Nephron (organoid): ENCODE measurements around the gene FSTL5.

Experiments
- H3K27ac Mint-ChIP-seq, 3 experiments: 2 replicates each; pipeline ENCODE4 v1.8.0; 2020; ENCODE audit warnings: mixed read lengths in 3 of 3, mild to moderate bottlenecking in 2 of 3, moderate library complexity in 1 of 3
- H3K27me3 Mint-ChIP-seq: 2 replicates; pipeline ENCODE4 v1.8.0; 2021; ENCODE audit warnings: low read depth, mild to moderate bottlenecking, moderate library complexity, mixed read lengths
- H3K36me3 Mint-ChIP-seq: 2 replicates; pipeline ENCODE4 v1.8.0; 2020; ENCODE audit warnings: low read depth, mixed read lengths
- H3K4me1 Mint-ChIP-seq: 2 replicates; pipeline ENCODE4 v1.8.0; 2020; ENCODE audit warnings: mixed read lengths
- H3K4me3 Mint-ChIP-seq, 3 experiments: 2 replicates each; pipeline ENCODE4 v1.8.0; 2020; ENCODE audit warnings: mild to moderate bottlenecking in 3 of 3, mixed read lengths in 3 of 3, moderate library complexity in 2 of 3
- H3K9me3 Mint-ChIP-seq: 2 replicates; pipeline ENCODE4 v1.8.0; 2020; ENCODE audit warnings: mixed read lengths
- CTCF ChIP-seq, 3 experiments: fragments of 200-600 bp; sonication (generic); IDR thresholded peaks; one replicate each; pipeline ENCODE4 v1.5.0; 2021; ENCODE audit warnings: antibody characterized with exemption in 3 of 3; ENCODE audit not compliant: unreplicated experiment in 3 of 3

Gene FSTL5

DNA sequence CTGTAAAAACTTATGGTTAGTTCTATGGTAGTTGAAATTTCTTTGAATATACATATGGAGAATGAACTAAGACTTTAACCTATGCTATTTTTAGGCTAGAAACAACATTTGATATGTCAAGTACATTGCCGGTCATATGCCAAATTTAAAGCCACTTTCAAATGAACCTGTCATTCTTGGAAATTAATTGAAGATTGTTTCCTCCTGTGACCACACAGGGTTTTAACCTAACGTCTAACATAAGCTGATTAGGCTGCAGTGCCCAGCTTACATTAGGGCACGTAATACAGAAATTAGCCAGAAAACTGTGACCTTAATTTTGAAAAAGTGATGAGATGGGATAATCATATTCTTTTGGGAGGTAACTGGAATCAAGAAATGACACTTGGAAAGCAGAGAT, 645.9 kb downstream of the FSTL5 start:
- no peak for TF ChIP-seq CTCF (IDR thresholded peaks at IDR 0.05; ENCODE audit: unreplicated experiment in 3 of 3)
- peaks cover 18% of the 10 kb centered on the region for H3K4me1 Mint-ChIP-seq
- H3K27ac Mint-ChIP-seq: no peak overlapping the region
- no peak overlapping the region for H3K4me3 Mint-ChIP-seq
- no peaks in the 10 kb centered on the region for H3K36me3 Mint-ChIP-seq
- H3K27me3 Mint-ChIP-seq: no peaks in the 10 kb centered on the region
- peaks cover 3% of the 10 kb centered on the region for H3K9me3 Mint-ChIP-seq

GRCh38 chr4:161505141-161505540, 658.7 kb downstream of the FSTL5 start:
- no peaks in the 10 kb centered on the region for H3K4me1 Mint-ChIP-seq
- no peaks in the 10 kb centered on the region for H3K9me3 Mint-ChIP-seq
- H3K36me3 Mint-ChIP-seq: no peaks in the 10 kb centered on the region
- no peak overlapping the region for H3K4me3 Mint-ChIP-seq
- no peak overlapping the region for H3K27ac Mint-ChIP-seq
- TF ChIP-seq CTCF (IDR thresholded peaks at IDR 0.05; ENCODE audit: unreplicated experiment in 3 of 3): no peak
- no peaks in the 10 kb centered on the region for H3K27me3 Mint-ChIP-seq

DNA sequence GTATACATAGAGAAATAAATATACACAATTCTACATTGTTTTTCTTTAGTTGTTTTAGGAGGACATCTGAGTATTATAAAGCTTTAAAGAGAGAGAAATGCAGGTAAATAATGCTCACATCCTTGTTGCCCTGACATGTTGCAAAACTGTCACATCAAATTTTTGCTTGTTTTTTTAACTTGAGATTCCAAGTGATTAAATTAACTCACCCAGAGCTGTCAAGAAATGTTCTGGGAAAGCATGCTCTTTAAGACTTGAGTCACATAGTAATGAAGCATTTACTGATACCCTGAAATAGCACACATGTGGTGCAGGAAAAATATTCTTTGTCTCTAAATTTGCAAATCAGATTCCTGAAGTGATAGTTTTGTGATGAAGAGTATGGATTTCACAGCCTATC, 665.6 kb downstream of the FSTL5 start:
- TF ChIP-seq CTCF (IDR thresholded peaks at IDR 0.05; ENCODE audit: unreplicated experiment in 3 of 3): no peak
- H3K4me1 Mint-ChIP-seq: no peaks in the 10 kb centered on the region
- no peaks in the 10 kb centered on the region for H3K36me3 Mint-ChIP-seq
- no peak overlapping the region for H3K4me3 Mint-ChIP-seq
- H3K27me3 Mint-ChIP-seq: no peaks in the 10 kb centered on the region
- H3K9me3 Mint-ChIP-seq: no peaks in the 10 kb centered on the region
- no peak overlapping the region for H3K27ac Mint-ChIP-seq

- Mint-ChIP-seq H3K4me1 (peaks cover 13% of the 10 kb centered on the region), H3K27ac (peak overlapping the region in 2 of 3 experiments; percentile 10 to 41), H3K36me3 (no peaks in the 10 kb centered on the region), H3K9me3 (no peaks in the 10 kb centered on the region), H3K27me3 (no peaks in the 10 kb centered on the region), H3K4me3 (no peak overlapping the region)
- TF ChIP-seq CTCF (IDR thresholded peaks at IDR 0.05; ENCODE audit: unreplicated experiment in 3 of 3): no peak
These were observed 677.3 kb downstream of the FSTL5 start for GRCh38 chr4:161486461-161486860.

DNA sequence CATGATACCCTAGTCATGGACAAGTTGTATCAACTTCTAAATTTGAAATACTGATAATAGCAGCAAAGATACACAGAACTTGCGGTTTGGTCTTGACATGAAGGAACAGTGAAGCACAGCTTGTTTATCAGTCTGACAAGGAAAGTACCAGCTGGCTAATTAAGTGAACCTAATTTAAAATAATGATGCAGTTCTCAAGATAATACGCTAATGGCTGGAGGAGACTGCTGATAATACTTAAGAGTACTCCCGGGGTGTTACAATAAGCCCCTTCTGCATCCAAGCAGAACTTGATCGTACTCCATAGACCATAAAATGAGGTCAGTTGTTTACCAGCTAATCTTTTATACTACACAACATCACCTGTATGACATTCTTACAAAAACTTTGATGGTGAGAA, 697.5 kb downstream of the FSTL5 start:
- no peak for TF ChIP-seq CTCF (IDR thresholded peaks at IDR 0.05; ENCODE audit: unreplicated experiment in 3 of 3)
- Mint-ChIP-seq H3K9me3 (peaks cover 2% of the 10 kb centered on the region), H3K36me3 (no peaks in the 10 kb centered on the region), H3K27ac (no peak overlapping the region), H3K27me3 (no peaks in the 10 kb centered on the region), H3K4me3 (no peak overlapping the region), H3K4me1 (no peaks in the 10 kb centered on the region)

- Mint-ChIP-seq H3K4me1 (no peaks in the 10 kb centered on the region), H3K27me3 (no peaks in the 10 kb centered on the region), H3K36me3 (no peaks in the 10 kb centered on the region), H3K4me3 (no peak overlapping the region), H3K27ac (no peak overlapping the region), H3K9me3 (no peaks in the 10 kb centered on the region)
- no peak for TF ChIP-seq CTCF (IDR thresholded peaks at IDR 0.05; ENCODE audit: unreplicated experiment in 3 of 3)
These were observed 700.4 kb downstream of the FSTL5 start for GRCh38 chr4:161463436-161463835.
